ENCODE measurements around the gene C3orf80.
"Not testable (repeated sequence)": the region's sequence is repeated elsewhere in the genome, so short reads cannot be mapped to it uniquely, and the experiment has no call there.

C3orf80 gene

GRCh38 chr3:160225176-160226025, at the start of gene C3orf80:
Gene C3orf80, plus strand, starts transcription at chr3:160225422. Its CDS starts 214 bp downstream, at chr3:160225636.
- peak; percentile 30 for DNase-seq

GRCh38 chr3:160176923-160177322, 48.3 kb upstream of the C3orf80 start:
- no peak for DNase-seq

DNA sequence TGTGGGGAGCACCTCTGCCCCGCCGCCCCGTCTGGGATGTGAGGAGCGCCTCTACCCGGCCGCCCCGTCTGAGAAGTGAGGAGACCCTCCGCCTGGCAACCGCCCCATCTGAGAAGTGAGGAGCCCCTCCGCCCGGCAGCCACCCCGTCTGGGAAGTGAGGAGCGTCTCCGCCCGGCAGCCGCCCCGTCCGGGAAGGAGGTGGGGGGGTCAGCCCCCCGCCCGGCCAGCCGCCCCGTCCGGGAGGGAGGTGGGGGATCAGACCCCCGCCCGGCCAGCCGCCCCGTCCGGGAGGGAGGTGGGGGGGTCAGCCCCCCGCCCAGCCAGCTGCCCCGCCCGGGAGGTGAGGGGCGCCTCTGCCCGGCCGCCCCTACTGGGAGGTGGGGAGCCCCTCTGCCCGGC, 46.6 kb upstream of the C3orf80 start:
- not testable (repeated sequence) for DNase-seq

DNA sequence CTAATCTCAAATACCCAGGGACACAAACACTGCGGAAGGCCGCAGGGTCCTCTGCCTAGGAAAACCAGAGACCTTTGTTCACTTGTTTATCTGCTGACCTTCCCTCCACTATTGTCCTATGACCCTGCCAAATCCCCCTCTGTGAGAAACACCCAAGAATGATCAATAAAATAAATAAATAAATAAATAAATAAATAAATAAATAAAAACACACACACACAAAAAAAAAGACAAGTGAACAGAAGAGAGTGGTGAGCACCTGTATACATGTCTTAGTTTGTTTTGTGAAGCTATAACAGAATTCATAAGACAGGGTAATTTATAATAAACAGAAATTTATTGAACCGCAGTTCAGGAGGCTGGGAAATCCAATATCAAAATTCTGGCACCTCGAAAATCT, 45.8 kb upstream of the C3orf80 start:
- DNase-seq = not testable (repeated sequence)

GRCh38 chr3:160179906-160180305, 45.3 kb upstream of the C3orf80 start:
- no peak for DNase-seq

- DNase-seq = no peak
Measured at GRCh38 chr3:160180581-160181216, 44.5 kb upstream of the C3orf80 start.

- no peak for DNase-seq
Measured at GRCh38 chr3:160183345-160184076, 41.7 kb upstream of the C3orf80 start.

- peak; percentile 49 for DNase-seq
Measured at GRCh38 chr3:160184655-160185054, 40.6 kb upstream of the C3orf80 start.

GRCh38 chr3:160185751-160186150, 39.5 kb upstream of the C3orf80 start:
- no peak for DNase-seq

DNA sequence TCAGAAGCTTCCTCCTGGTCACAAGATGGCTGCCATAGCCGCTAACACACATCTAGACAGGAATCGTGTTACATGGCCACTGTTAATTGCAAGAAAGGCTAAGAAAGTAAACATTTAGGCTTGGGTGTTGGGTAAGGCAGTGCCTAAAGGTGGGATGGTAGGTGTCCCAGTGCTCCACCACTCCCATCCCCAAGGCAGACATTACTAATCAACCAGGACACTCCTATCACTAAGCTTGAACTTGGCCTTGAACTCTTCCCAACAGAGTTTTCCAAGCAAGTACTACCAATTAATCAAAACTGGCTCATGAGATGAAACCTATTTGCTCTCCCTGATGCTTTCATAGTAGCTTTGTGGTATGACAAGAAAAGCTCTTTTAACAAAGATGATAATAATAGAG, 37.9 kb upstream of the C3orf80 start:
- DNase-seq = no peak

GRCh38 chr3:160192310-160193029, 32.8 kb upstream of the C3orf80 start:
- no peak for DNase-seq

DNA sequence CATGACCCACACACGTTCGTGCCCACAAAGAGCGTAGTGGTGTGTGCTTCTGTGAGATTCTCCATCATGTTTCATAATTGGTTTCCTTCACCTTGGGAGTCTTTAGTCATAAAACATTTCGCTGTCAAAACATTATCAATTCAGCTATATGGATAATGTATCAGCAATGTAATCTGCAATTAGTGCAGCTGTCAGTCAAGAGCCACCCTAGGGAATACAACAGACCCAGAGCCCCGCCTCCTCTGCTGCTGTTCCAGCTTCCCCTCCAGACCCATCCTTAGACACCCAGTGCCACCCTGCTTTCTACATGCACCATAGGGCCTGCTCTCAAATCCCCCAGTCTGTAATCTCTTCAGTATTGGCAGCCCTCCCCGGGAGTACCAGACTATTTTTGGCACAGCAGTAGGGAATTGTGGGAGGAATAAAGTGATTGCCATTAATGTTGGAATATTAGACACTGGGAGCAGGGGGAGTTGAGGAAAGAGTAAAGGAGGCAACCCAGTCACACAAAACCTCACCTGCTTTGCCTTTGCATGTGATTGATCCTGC, 31.5 kb upstream of the C3orf80 start:
- DNase-seq = no peak

DNA sequence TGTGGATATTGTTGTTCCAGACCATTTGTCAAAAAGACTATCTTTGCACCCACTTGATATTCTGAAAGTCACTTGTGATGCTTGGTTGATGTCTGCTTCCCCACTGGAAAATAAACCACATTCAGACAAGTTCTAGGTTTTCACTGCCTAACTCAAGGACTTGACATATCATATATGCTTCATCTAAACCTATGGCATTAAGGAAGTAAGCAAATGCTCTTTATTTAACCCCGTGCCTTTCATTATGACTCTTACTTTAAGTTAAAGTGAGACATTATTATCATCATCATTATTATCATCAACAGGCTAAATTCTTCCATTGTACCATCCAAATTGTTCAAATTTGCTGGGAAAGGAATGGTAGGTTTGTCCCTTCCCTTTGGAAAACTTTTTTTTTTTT, 30.8 kb upstream of the C3orf80 start:
- no peak for DNase-seq

DNA sequence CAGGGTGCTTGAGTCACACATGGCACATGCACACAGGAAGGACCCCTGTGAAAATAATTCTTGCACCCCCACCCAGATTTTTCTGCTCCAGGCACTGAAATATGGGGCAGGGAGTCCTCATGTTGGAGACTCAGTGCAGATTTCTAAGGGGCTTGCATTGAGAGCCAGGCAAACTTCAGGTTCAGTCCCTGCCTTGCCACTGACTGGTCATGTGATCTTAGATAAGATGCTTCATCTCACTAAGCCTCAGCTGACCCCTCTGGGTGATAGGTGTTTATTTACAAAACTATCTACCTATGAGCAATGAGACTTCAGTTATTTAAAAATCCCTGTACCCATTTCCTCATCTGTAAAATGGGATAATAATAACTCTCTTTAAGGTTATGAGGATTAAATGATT, 30.1 kb upstream of the C3orf80 start:
- DNase-seq = no peak

GRCh38 chr3:160196511-160197104, 28.6 kb upstream of the C3orf80 start:
- DNase-seq = no peak

DNA sequence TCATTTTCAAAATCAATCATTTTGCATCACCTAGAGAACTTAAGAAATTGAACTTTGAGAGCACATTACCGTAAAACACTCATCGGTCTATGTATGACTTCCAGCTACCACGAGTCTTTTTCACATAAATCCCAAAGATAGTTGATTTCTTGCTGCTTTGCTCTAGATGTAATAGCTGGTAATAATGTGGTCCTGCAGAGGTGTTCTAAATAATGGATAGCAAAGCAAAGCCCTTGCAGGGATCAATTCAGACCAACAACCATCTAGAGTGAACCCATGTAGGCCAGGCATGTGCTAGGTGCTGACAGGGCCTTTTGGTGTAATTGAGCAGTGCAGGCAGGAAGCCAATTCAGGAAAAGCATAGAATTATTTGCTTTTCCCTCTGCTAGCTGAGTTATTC, 26.1 kb upstream of the C3orf80 start:
- DNase-seq = no peak

DNA sequence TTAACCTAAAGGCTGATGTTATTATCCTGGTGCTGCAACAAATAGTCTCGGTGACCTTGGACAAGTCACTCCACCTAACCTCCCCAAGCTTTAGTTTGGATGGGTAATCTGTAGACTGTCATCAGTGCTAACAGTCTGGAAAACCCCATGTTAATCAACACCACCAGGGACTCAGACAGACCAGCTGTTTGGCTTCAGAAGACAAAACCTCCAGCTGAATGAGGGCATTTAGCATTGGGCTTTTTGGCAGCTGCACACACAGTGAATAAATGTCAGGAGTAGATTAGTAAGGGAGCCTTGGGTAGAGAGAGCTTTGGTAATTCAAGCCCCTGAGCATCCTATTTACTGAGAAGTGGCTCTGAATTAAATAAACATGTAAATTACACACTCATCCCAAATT, 24.9 kb upstream of the C3orf80 start:
- no peak for DNase-seq

- DNase-seq = not testable (repeated sequence)
Measured at GRCh38 chr3:160204396-160205011, 20.7 kb upstream of the C3orf80 start.

- no peak for DNase-seq
Measured at GRCh38 chr3:160205606-160206005, 19.6 kb upstream of the C3orf80 start.

DNA sequence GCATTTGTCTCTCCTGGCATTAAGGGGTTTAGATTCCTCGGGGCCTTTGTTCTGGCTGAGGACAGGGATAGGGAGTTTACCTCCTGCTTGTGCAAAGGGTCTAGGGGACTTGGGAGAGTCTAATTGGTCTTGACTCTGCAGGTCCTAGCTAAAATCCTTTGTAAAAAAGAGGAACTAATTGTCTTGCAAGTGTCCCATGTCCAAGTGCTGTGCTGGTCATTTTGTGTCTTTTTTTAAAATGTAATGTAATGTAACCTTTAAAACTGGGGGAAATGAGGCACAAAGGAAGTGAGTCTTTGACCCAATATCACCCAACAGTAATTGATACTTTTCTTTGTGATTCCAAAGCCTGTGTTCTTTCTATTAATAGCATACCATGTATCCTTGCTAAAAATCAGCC, 14.9 kb upstream of the C3orf80 start:
- DNase-seq = no peak

GRCh38 chr3:160210799-160211221, 14.4 kb upstream of the C3orf80 start:
- DNase-seq = peak; percentile 50

DNA sequence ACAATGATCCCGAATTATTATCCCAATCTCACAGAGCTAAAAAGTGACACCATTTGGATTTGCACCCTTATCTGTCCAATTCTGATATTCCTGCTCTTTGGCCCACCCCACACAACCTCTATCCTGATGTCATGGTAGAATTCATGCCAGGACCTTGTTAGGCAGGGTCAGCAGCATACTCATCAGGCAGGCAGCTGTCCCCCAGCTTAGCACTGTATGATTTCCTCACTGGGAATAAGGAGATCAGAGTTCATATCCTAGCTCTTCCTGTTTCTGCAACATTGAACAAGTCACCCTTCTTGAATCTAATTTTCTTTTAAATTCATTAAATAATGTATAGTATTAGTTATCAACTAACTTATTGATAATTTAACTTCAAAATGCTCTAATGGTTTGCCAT, 12.0 kb upstream of the C3orf80 start:
- no peak for DNase-seq

All from NCI-H226 (cell line).